HEK293 (cell line): ENCODE results near the gene LAMB1.

Source experiments
- CTCF ChIA-PET: fragments of 350-600 bp; formaldehyde crosslinking; extraction: SDS; loops from one replicate; lab custom pipeline; 2021; ENCODE audit warnings: antibody characterized with exemption; lab: Yijun Ruan, JAX
- POLR2A ChIA-PET: fragments of 300-600 bp; formaldehyde crosslinking; extraction: SDS; loops from one replicate; lab custom pipeline; 2020; ENCODE audit warnings: antibody characterized with exemption, inconsistent platforms; lab: Yijun Ruan, JAX
- H3K27ac ChIP-seq: fragments of 200-500 bp; sonication (Bioruptor generic); 2 replicates; pipeline ENCODE4 v1.5.1; 2014; ENCODE audit warnings: low read depth, low read length, control low read depth, inconsistent platforms; ENCODE audit errors: extremely low read depth
- H3K36me3 ChIP-seq, 2 experiments: fragments of 200-500 bp in 1 of 2; sonication (Bioruptor generic) in 1 of 2; 1 replicate in 1 of 2; 2 replicates in 1 of 2; pipeline ENCODE4 v1.5.1; 2014 to 2017; ENCODE audit warnings: inconsistent platforms in 2 of 2, low read length in 2 of 2; ENCODE audit not compliant: control insufficient read depth in 2 of 2, insufficient read depth in 1 of 2
- H3K4me1 ChIP-seq: fragments of 200-500 bp; sonication (Bioruptor generic); 2 replicates; pipeline ENCODE4 v1.5.1; 2014; ENCODE audit warnings: mild to moderate bottlenecking, low read length, inconsistent platforms; ENCODE audit not compliant: control insufficient read depth, insufficient read depth
- H3K4me3 ChIP-seq: 2 replicates; pipeline ENCODE4 v1.5.1; 2011; ENCODE audit warnings: low read depth, mild to moderate bottlenecking, control low read depth, low read length, moderate library complexity
- H3K9me3 ChIP-seq: fragments of 200-500 bp; sonication (Bioruptor generic); 2 replicates; pipeline ENCODE4 v1.5.1; 2014; ENCODE audit warnings: low read depth, low read length, inconsistent platforms; ENCODE audit not compliant: control insufficient read depth, insufficient read depth
- OVOL3 ChIP-seq: fragments of 450-650 bp; formaldehyde crosslinking; IDR thresholded peaks from 2 replicates; pipeline ENCODE4 v1.5.1; 2016; ENCODE audit warnings: missing biosample characterization, missing genetic modification characterization
- PRDM1 ChIP-seq: fragments of 450-650 bp; formaldehyde crosslinking; IDR thresholded peaks from 2 replicates; pipeline ENCODE4; 2016; ENCODE audit warnings: missing biosample characterization, missing genetic modification characterization
- PRDM6 ChIP-seq: fragments of 450-650 bp; formaldehyde crosslinking; IDR thresholded peaks from 2 replicates; pipeline ENCODE4 v1.5.1; 2017; ENCODE audit warnings: missing biosample characterization, missing genetic modification characterization
- SALL2 ChIP-seq: fragments of 450-650 bp; formaldehyde crosslinking; IDR thresholded peaks from 2 replicates; pipeline ENCODE4 v1.5.0; 2017; ENCODE audit warnings: missing biosample characterization, mild to moderate bottlenecking, missing genetic modification characterization, borderline replicate concordance
- TCF7L2 ChIP-seq: IDR thresholded peaks from 2 replicates; pipeline ENCODE4 v1.6.1; 2011; ENCODE audit warnings: low read depth, mild to moderate bottlenecking, inconsistent platforms, low read length, moderate library complexity, borderline replicate concordance
- YY1 ChIP-seq: fragments of 450-650 bp; formaldehyde crosslinking; IDR thresholded peaks from 2 replicates; pipeline ENCODE4 v1.5.1; 2018; ENCODE audit warnings: missing biosample characterization, missing genetic modification characterization
- ZFP69B ChIP-seq: fragments of 450-650 bp; formaldehyde crosslinking; IDR thresholded peaks from 2 replicates; pipeline ENCODE4 v1.5.1; 2016; ENCODE audit warnings: missing biosample characterization, missing genetic modification characterization
- ZIC2 ChIP-seq: fragments of 450-650 bp; formaldehyde crosslinking; IDR thresholded peaks from 2 replicates; pipeline ENCODE4 v1.5.1; 2016; ENCODE audit warnings: missing biosample characterization, missing genetic modification characterization
- ZNF146 ChIP-seq: fragments of 450-650 bp; formaldehyde crosslinking; IDR thresholded peaks from 2 replicates; pipeline ENCODE4 v1.5.1; 2016; ENCODE audit warnings: missing biosample characterization, missing genetic modification characterization
- ZNF23 ChIP-seq: fragments of 450-650 bp; formaldehyde crosslinking; IDR thresholded peaks from 2 replicates; pipeline ENCODE4 v1.5.1; 2016; ENCODE audit warnings: missing biosample characterization, missing genetic modification characterization, borderline replicate concordance
- ZNF292 ChIP-seq: fragments of 450-650 bp; formaldehyde crosslinking; IDR thresholded peaks from 2 replicates; pipeline ENCODE4 v1.5.1; 2016; ENCODE audit warnings: low read depth, missing biosample characterization, missing genetic modification characterization, borderline replicate concordance
- ZNF324 ChIP-seq: fragments of 450-650 bp; formaldehyde crosslinking; IDR thresholded peaks from 2 replicates; pipeline ENCODE4 v1.5.1; 2016; ENCODE audit warnings: missing biosample characterization, missing genetic modification characterization
- ZNF341 ChIP-seq: fragments of 450-650 bp; formaldehyde crosslinking; IDR thresholded peaks from 2 replicates; pipeline ENCODE4; 2016; ENCODE audit warnings: low read depth, missing biosample characterization, missing genetic modification characterization
- ZNF362 ChIP-seq: fragments of 450-650 bp; formaldehyde crosslinking; IDR thresholded peaks from 2 replicates; pipeline ENCODE4 v1.5.1; 2016; ENCODE audit warnings: missing biosample characterization, missing genetic modification characterization
- ZNF37A ChIP-seq: fragments of 450-650 bp; IDR thresholded peaks from 2 replicates; pipeline ENCODE4 v1.5.1; 2018; ENCODE audit warnings: missing biosample characterization, missing genetic modification characterization
- ZNF394 ChIP-seq: fragments of 450-650 bp; formaldehyde crosslinking; IDR thresholded peaks from 2 replicates; pipeline ENCODE4 v1.5.1; 2016; ENCODE audit warnings: missing biosample characterization, missing genetic modification characterization, mild to moderate bottlenecking, moderate library complexity, borderline replicate concordance
- ZNF610 ChIP-seq: fragments of 450-650 bp; formaldehyde crosslinking; IDR thresholded peaks from 2 replicates; pipeline ENCODE4 v1.5.1; 2016; ENCODE audit warnings: missing biosample characterization, missing genetic modification characterization, borderline replicate concordance
- ZNF645 ChIP-seq: fragments of 450-650 bp; formaldehyde crosslinking; IDR thresholded peaks from 2 replicates; pipeline ENCODE4; 2016; ENCODE audit warnings: missing biosample characterization, missing genetic modification characterization
- ZNF670 ChIP-seq: fragments of 450-650 bp; formaldehyde crosslinking; IDR thresholded peaks from 2 replicates; pipeline ENCODE4 v1.5.1; 2016; ENCODE audit warnings: missing biosample characterization, missing genetic modification characterization, low read depth
- ZNF768 ChIP-seq: fragments of 450-650 bp; formaldehyde crosslinking; IDR thresholded peaks from 2 replicates; pipeline ENCODE4 v1.5.1; 2018; ENCODE audit warnings: missing biosample characterization, mild to moderate bottlenecking, missing genetic modification characterization
- ZNF777 ChIP-seq: fragments of 450-650 bp; formaldehyde crosslinking; IDR thresholded peaks from 2 replicates; pipeline ENCODE4 v1.5.1; 2017; ENCODE audit warnings: missing biosample characterization, missing genetic modification characterization, borderline replicate concordance
- ZNF843 ChIP-seq: fragments of 450-650 bp; formaldehyde crosslinking; IDR thresholded peaks from 2 replicates; pipeline ENCODE4 v1.5.1; 2016; ENCODE audit warnings: missing biosample characterization, missing genetic modification characterization
- TF ChIP-seq, protein P1 (sequence below): fragments of 450-650 bp; IDR thresholded peaks from 2 replicates; pipeline ENCODE4 v1.5.1; 2018; ENCODE audit warnings: missing biosample characterization, mild to moderate bottlenecking, missing genetic modification characterization
- TF ChIP-seq, protein P2 (sequence below): fragments of 450-650 bp; formaldehyde crosslinking; IDR thresholded peaks from 2 replicates; pipeline ENCODE4 v1.5.1; 2016; ENCODE audit warnings: missing biosample characterization, missing genetic modification characterization, low read depth

The LAMB1 gene

DNA sequence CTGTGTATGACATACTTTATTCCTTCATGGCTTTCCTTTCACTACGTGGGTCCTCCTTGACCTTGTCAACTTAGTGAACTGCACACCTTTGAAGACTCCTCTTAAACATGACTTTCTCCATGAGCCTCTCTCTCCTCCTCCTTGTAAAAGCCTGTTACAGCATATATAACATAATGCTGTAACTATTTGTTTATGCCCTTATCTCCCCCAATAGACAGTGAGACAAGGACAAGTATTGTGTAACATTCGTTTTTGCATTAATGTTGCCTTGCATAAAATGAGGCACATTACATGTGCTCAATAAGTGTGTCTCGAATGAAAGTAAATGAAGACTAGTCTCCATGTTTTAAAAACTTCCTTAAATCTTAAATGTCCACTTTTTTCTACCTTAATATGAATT is 4.3 kb upstream of the LAMB1 start:
- Histone ChIP-seq H3K4me1 (peaks cover 11% of the 10 kb centered on the region), H3K27ac (no peak overlapping the region), H3K4me3 (no peak overlapping the region), H3K36me3 (no peaks in the 10 kb centered on the region), H3K9me3 (no peaks in the 10 kb centered on the region)
- ChIA-PET POLR2A (no interaction called here), CTCF (no interaction called here)
- TF ChIP-seq ZNF292 (tag by site-specific recombination), result no peak
- TF ChIP-seq ZNF324 (tag by site-specific recombination), result no peak
- no peak for TF ChIP-seq OVOL3 (tag by site-specific recombination)
- TF ChIP-seq ZNF610 (tag by site-specific recombination), result no peak
- TF ChIP-seq ZNF341 (tag by site-specific recombination), result no peak
- peak; percentile 23; the same call in 1 of the 2 replicates for TF ChIP-seq PRDM6 (tag by site-specific recombination)
- TF ChIP-seq ZNF645 (tag by site-specific recombination), result no peak

DNA sequence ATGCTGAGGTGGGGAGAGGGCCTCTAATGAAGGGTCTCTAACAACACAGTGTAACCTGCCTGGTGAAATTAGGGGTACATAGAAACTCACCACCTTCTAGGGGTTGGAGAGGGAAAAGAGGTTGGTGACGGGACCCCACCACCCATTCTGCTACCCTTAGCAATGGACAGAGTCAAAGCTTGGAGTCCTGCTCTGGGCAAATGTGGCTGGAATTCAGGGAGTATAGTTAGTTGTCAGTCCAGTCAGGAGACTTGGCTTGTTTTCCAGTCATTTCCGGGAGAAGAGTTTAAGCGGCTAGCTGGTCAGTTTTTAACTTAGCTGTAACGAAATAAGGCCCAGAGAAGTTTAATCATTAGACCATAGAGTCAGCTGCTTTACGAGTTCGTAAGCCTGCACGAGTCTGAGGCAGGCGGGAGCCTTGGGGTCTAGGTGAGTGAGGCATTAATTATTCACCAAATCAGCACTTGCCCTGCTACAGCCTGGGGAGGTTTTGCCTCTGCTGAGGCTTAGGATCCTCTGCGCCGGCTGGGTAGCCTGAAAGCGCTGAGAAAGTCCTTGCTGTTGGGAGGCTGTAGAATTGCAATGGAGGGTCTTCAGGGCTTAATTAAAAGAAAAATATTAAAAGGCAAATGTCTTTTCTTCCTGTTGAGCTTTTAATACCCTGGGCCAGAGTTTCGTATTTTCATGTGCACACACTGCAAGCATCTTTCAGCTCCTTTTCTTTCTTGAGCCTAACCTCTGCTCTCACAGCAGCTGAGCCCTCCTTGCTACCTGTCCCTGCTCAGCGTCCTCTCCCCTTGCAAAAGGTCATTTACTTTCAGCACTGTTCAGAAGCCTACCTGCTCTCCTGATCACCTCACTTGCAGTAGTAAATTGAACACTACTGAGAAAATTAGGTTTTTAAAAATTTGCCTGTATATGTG is 1.5 kb upstream of the LAMB1 start:
- Histone ChIP-seq H3K9me3 (no peaks in the 10 kb centered on the region), H3K4me3 (no peak overlapping the region), H3K27ac (no peak overlapping the region), H3K4me1 (peaks cover 2% of the 10 kb centered on the region; the same call in 1 of the 2 replicates), H3K36me3 (peaks cover 0 to 3% of the 10 kb centered on the region in 2 experiments; a peak in 2 of 3 replicates)
- ChIA-PET POLR2A (interaction anchor here (0.7 to 1.4 kb wide), 2 partner anchors 12 to 102 kb away, joined by 4 to 6 read pairs; no protein-coding TSS in a partner anchor), CTCF (interaction anchor here (1.0 to 1.7 kb wide), 2 partner anchors 9 to 12 kb away, joined by 3 to 8 read pairs; no protein-coding TSS in a partner anchor)
- TF ChIP-seq ZNF37A (no peak), ZNF394 (tag by site-specific recombination) (no peak), ZNF146 (tag by site-specific recombination) (no peak), ZNF768 (tag by site-specific recombination) (no peak), ZNF670 (no peak), ZFP69B (tag by site-specific recombination) (no peak), PRDM1 (tag by site-specific recombination) (no peak), YY1 (tag by site-specific recombination) (no peak), ZNF23 (tag by site-specific recombination) (no peak), ZIC2 (tag by site-specific recombination) (no peak), TCF7L2 (no peak), ZNF362 (tag by site-specific recombination) (no peak), SALL2 (tag by site-specific recombination) (no peak), ZNF777 (tag by site-specific recombination) (no peak), ZNF843 (tag by site-specific recombination) (no peak)
- TF ChIP-seq, protein P1, sequence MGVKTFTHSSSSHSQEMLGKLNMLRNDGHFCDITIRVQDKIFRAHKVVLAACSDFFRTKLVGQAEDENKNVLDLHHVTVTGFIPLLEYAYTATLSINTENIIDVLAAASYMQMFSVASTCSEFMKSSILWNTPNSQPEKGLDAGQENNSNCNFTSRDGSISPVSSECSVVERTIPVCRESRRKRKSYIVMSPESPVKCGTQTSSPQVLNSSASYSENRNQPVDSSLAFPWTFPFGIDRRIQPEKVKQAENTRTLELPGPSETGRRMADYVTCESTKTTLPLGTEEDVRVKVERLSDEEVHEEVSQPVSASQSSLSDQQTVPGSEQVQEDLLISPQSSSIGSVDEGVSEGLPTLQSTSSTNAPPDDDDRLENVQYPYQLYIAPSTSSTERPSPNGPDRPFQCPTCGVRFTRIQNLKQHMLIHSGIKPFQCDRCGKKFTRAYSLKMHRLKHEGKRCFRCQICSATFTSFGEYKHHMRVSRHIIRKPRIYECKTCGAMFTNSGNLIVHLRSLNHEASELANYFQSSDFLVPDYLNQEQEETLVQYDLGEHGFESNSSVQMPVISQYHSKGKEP (tag by site-specific recombination), result no peak
- TF ChIP-seq, protein P2, sequence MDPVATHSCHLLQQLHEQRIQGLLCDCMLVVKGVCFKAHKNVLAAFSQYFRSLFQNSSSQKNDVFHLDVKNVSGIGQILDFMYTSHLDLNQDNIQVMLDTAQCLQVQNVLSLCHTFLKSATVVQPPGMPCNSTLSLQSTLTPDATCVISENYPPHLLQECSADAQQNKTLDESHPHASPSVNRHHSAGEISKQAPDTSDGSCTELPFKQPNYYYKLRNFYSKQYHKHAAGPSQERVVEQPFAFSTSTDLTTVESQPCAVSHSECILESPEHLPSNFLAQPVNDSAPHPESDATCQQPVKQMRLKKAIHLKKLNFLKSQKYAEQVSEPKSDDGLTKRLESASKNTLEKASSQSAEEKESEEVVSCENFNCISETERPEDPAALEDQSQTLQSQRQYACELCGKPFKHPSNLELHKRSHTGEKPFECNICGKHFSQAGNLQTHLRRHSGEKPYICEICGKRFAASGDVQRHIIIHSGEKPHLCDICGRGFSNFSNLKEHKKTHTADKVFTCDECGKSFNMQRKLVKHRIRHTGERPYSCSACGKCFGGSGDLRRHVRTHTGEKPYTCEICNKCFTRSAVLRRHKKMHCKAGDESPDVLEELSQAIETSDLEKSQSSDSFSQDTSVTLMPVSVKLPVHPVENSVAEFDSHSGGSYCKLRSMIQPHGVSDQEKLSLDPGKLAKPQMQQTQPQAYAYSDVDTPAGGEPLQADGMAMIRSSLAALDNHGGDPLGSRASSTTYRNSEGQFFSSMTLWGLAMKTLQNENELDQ (tag by site-specific recombination), result no peak
